Measurements from ENCODE around the gene KRT23. TPM values are rescaled to one million over a fixed set of nuclear protein-coding genes. Genes with fewer than 3 reads are reported as not detected.
A peak's percentile ranks its signal among the peaks of the same experiment; 100 is the strongest.

KRT23 gene
- total and polyA plus RNA-seq, 2 experiments from 2014 or later = not detected

- H3K36me3 ChIP-seq (ENCODE audit: insufficient read depth) = no peaks in the 10 kb centered on the region
- ATAC-seq = no peak
- peaks cover 6% of the 10 kb centered on the region for H3K27me3 Mint-ChIP-seq (ENCODE audit: insufficient read depth, low read depth, poor library complexity)
- no peak overlapping the region for H3K4me3 Mint-ChIP-seq
- no peak for DNase-seq (ENCODE audit: low spot score)
- no peaks in the 10 kb centered on the region for H3K36me3 Mint-ChIP-seq (ENCODE audit: low read depth)
- 0 out of 2 replicates have a peak, but pooled peaks cover 3% of the 10 kb centered on the region for H3K9me2 ChIP-seq (ENCODE audit: insufficient read depth)
- no peaks in the 10 kb centered on the region for H3F3A ChIP-seq (replicated peaks; ENCODE audit: low read depth)
- H3K79me2 ChIP-seq (replicated peaks; ENCODE audit: insufficient read depth) = no peaks in the 10 kb centered on the region
- no peaks in the 10 kb centered on the region for H3K9me3 Mint-ChIP-seq
- no peak for TF ChIP-seq EZH2phosphoT487 (IDR thresholded peaks at IDR 0.05; ENCODE audit: unreplicated experiment)
- TF ChIP-seq CREB1 (CRISPR knock-in tag; IDR thresholded peaks at IDR 0.05; ENCODE audit: low read depth) = no peak
- TF ChIP-seq, protein P1, sequence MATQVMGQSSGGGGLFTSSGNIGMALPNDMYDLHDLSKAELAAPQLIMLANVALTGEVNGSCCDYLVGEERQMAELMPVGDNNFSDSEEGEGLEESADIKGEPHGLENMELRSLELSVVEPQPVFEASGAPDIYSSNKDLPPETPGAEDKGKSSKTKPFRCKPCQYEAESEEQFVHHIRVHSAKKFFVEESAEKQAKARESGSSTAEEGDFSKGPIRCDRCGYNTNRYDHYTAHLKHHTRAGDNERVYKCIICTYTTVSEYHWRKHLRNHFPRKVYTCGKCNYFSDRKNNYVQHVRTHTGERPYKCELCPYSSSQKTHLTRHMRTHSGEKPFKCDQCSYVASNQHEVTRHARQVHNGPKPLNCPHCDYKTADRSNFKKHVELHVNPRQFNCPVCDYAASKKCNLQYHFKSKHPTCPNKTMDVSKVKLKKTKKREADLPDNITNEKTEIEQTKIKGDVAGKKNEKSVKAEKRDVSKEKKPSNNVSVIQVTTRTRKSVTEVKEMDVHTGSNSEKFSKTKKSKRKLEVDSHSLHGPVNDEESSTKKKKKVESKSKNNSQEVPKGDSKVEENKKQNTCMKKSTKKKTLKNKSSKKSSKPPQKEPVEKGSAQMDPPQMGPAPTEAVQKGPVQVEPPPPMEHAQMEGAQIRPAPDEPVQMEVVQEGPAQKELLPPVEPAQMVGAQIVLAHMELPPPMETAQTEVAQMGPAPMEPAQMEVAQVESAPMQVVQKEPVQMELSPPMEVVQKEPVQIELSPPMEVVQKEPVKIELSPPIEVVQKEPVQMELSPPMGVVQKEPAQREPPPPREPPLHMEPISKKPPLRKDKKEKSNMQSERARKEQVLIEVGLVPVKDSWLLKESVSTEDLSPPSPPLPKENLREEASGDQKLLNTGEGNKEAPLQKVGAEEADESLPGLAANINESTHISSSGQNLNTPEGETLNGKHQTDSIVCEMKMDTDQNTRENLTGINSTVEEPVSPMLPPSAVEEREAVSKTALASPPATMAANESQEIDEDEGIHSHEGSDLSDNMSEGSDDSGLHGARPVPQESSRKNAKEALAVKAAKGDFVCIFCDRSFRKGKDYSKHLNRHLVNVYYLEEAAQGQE (IDR thresholded peaks at IDR 0.05; ENCODE audit: unreplicated experiment) = no peak
- no peak for TF ChIP-seq STAT1 (IDR thresholded peaks at IDR 0.05; ENCODE audit: unreplicated experiment)
- TF ChIP-seq, protein P2, sequence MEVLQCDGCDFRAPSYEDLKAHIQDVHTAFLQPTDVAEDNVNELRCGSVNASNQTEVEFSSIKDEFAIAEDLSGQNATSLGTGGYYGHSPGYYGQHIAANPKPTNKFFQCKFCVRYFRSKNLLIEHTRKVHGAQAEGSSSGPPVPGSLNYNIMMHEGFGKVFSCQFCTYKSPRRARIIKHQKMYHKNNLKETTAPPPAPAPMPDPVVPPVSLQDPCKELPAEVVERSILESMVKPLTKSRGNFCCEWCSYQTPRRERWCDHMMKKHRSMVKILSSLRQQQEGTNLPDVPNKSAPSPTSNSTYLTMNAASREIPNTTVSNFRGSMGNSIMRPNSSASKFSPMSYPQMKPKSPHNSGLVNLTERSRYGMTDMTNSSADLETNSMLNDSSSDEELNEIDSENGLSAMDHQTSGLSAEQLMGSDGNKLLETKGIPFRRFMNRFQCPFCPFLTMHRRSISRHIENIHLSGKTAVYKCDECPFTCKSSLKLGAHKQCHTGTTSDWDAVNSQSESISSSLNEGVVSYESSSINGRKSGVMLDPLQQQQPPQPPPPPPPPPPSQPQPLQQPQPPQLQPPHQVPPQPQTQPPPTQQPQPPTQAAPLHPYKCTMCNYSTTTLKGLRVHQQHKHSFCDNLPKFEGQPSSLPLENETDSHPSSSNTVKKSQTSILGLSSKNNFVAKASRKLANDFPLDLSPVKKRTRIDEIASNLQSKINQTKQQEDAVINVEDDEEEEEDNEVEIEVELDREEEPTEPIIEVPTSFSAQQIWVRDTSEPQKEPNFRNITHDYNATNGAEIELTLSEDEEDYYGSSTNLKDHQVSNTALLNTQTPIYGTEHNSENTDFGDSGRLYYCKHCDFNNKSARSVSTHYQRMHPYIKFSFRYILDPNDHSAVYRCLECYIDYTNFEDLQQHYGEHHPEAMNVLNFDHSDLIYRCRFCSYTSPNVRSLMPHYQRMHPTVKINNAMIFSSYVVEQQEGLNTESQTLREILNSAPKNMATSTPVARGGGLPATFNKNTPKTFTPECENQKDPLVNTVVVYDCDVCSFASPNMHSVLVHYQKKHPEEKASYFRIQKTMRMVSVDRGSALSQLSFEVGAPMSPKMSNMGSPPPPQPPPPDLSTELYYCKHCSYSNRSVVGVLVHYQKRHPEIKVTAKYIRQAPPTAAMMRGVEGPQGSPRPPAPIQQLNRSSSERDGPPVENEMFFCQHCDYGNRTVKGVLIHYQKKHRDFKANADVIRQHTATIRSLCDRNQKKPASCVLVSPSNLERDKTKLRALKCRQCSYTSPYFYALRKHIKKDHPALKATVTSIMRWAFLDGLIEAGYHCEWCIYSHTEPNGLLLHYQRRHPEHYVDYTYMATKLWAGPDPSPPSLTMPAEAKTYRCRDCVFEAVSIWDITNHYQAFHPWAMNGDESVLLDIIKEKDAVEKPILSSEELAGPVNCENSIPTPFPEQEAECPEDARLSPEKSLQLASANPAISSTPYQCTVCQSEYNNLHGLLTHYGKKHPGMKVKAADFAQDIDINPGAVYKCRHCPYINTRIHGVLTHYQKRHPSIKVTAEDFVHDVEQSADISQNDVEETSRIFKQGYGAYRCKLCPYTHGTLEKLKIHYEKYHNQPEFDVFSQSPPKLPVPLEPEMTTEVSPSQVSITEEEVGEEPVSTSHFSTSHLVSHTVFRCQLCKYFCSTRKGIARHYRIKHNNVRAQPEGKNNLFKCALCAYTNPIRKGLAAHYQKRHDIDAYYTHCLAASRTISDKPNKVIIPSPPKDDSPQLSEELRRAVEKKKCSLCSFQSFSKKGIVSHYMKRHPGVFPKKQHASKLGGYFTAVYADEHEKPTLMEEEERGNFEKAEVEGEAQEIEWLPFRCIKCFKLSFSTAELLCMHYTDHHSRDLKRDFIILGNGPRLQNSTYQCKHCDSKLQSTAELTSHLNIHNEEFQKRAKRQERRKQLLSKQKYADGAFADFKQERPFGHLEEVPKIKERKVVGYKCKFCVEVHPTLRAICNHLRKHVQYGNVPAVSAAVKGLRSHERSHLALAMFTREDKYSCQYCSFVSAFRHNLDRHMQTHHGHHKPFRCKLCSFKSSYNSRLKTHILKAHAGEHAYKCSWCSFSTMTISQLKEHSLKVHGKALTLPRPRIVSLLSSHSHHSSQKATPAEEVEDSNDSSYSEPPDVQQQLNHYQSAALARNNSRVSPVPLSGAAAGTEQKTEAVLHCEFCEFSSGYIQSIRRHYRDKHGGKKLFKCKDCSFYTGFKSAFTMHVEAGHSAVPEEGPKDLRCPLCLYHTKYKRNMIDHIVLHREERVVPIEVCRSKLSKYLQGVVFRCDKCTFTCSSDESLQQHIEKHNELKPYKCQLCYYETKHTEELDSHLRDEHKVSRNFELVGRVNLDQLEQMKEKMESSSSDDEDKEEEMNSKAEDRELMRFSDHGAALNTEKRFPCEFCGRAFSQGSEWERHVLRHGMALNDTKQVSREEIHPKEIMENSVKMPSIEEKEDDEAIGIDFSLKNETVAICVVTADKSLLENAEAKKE (CRISPR knock-in tag; IDR thresholded peaks at IDR 0.05) = no peak
- TF ChIP-seq JUNB (IDR thresholded peaks at IDR 0.05; ENCODE audit: unreplicated experiment) = no peak
- TF ChIP-seq, protein P3, sequence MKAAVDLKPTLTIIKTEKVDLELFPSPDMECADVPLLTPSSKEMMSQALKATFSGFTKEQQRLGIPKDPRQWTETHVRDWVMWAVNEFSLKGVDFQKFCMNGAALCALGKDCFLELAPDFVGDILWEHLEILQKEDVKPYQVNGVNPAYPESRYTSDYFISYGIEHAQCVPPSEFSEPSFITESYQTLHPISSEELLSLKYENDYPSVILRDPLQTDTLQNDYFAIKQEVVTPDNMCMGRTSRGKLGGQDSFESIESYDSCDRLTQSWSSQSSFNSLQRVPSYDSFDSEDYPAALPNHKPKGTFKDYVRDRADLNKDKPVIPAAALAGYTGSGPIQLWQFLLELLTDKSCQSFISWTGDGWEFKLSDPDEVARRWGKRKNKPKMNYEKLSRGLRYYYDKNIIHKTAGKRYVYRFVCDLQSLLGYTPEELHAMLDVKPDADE (IDR thresholded peaks at IDR 0.05) = no peak
- TF ChIP-seq NANOG (IDR thresholded peaks at IDR 0.05; ENCODE audit: borderline replicate concordance) = no peak
- TF ChIP-seq ZNF331 (CRISPR knock-in tag; IDR thresholded peaks at IDR 0.05; ENCODE audit: low read depth) = no peak
- no peak for TF ChIP-seq POLR2AphosphoS5 (IDR thresholded peaks at IDR 0.05; ENCODE audit: low read depth)
- no peak for TF ChIP-seq EZH2 (IDR thresholded peaks at IDR 0.05; ENCODE audit: low read depth, unreplicated experiment)
- H3K4me2 ChIP-seq = no peak overlapping the region
- H3K4me1 Mint-ChIP-seq = peaks cover 11% of the 10 kb centered on the region; the same call in 2 of the 3 replicates
- no peaks in the 10 kb centered on the region for H4K20me1 ChIP-seq (replicated peaks; ENCODE audit: insufficient read depth)
- peak overlapping the region; percentile 32; the same call in 1 of the 2 replicates for H2AFZ ChIP-seq
- H3K27ac Mint-ChIP-seq = no peak overlapping the region; the same call in 1 of the 2 replicates
- no peak overlapping the region for H3K4me3 ChIP-seq
- H3K27ac ChIP-seq (ENCODE audit: low read depth) = no peak overlapping the region
- 0 out of 2 replicates have a peak, but pooled peaks cover 3% of the 10 kb centered on the region for H3K4me1 ChIP-seq (ENCODE audit: insufficient read depth)
- no peaks in the 10 kb centered on the region for H3K27me3 ChIP-seq (ENCODE audit: insufficient read depth)
Measured at GRCh38 chr17:40978575-40979151, 41.2 kb upstream of the KRT23 start.

Data from GM23338 (cell line).